Body of pancreas (tissue), 4 donors: Measurements from ENCODE around the gene SRXN1.

ENCODE experiments used
- CTCF ChIP-seq, 7 experiments: fragments of 450-650 bp in 4 of 7; fragments of 200-600 bp in 3 of 7; sonication (generic) in 3 of 7; IDR thresholded peaks; one replicate each; pipeline ENCODE4 v1.5.1; 2016 to 2019; ENCODE audit warnings: antibody characterized with exemption in 7 of 7
- POLR2A ChIP-seq, 3 donors: fragments of 450-650 bp; IDR thresholded peaks; one replicate each; pipeline ENCODE4 v1.6.1; 2016; ENCODE audit warnings: antibody characterized with exemption in 3 of 3, mild to moderate bottlenecking in 2 of 3

DNA sequence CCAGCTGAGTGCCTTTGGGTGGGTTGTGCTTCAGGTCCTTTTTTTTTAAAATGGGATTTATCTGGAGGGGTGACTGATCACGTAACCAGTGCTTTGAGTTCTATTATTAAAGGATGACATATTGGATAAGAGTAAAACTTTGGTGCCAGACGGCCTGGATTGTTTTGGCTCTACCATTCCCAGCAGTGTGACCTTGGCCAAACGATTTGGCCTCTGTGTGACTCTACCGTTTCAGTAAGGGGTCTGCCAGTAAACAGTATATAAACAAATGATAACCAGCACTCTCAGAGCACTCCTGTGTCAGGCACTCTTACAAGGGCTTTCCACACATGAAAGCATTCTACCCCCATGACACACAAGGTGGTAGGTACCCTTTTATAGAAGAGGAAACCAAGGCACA, 13.9 kb upstream of the SRXN1 start:
- no peak for TF ChIP-seq CTCF (IDR thresholded peaks at IDR 0.05)
- no peak for TF ChIP-seq POLR2A (IDR thresholded peaks at IDR 0.05)
